Posterior vena cava (tissue), 2 donors: Measurements from ENCODE around the gene LY6G5B. TPM values are rescaled to one million over a fixed set of nuclear protein-coding genes. Genes with fewer than 3 reads are reported as not detected.

Experiments used
- DNase-seq: peaks from one replicate; pipeline ENCODE4 v3.0.0-alpha.2; 2020; ENCODE audit warnings: low spot score
- intact Hi-C, 2 donors: fragments of 100-400 bp; cut with DNase I; formaldehyde crosslinking; loops; one replicate each; pipeline versions ENCODE4 v1.14.1 to v1.14.2; 2022 to 2023
- long read RNA-seq, 2 donors: library from polyadenylated mRNA; unstranded; transcript quantifications; one replicate each; pipeline ENCODE4 v2.0.0, GENCODE V29; 2020 to 2021
- total RNA-seq, 2 donors: library from RNA; stranded (reverse); fragmentation: NEBNext Ultra II Directional; extraction: Animal tissue kit (Norgen Biotek cat#: 25700); gene quantifications; one replicate each; pipeline ENCODE4 v1.2.1, GENCODE V29; 2021
- donor health status: DM: yes; HTN: yes; CAD: no.
- donor health status: DM: yes; HTN: yes; CAD: no.

LY6G5B gene
- total RNA-seq: 1 to 10 TPM; 9.5 to 9.8 TPM
- long read RNA-seq, donor 1: 0 reads
- long read RNA-seq, donor 2: 0 reads

- no peak for DNase-seq
- intact Hi-C loops: no loop called here
Measured at GRCh38 chr6:31669676-31670075, at the start of gene LY6G5B. Gene LY6G5B, plus strand, starts transcription at chr6:31669976. Its CDS starts 975 bp downstream, at chr6:31670951.

- DNase-seq: peak; percentile 98
- intact Hi-C loops: no loop called here
Measured at GRCh38 chr6:31620586-31621319, 49.0 kb upstream of the LY6G5B start, which contains the start of gene PRRC2A. Gene PRRC2A, plus strand, starts transcription at chr6:31620715. Its CDS starts 2,075 bp downstream, at chr6:31622790.

- no peak for DNase-seq
- intact Hi-C loops: no loop called here
Measured at GRCh38 chr6:31621320-31621939, 48.3 kb upstream of the LY6G5B start.

- DNase-seq: no peak
- intact Hi-C loops: no loop called here
Measured at GRCh38 chr6:31621991-31622390, 47.8 kb upstream of the LY6G5B start.

GRCh38 chr6:31622684-31623091 lies 47.1 kb upstream of the LY6G5B start:
- intact Hi-C loops: no loop called here
- DNase-seq: no peak

GRCh38 chr6:31624070-31624469 lies 45.7 kb upstream of the LY6G5B start:
- no peak for DNase-seq
- intact Hi-C loops: no loop called here

GRCh38 chr6:31626952-31627351 lies 42.8 kb upstream of the LY6G5B start:
- intact Hi-C loops: no loop called here
- no peak for DNase-seq

- intact Hi-C loops: no loop called here
- DNase-seq: no peak
Measured at GRCh38 chr6:31627690-31628287, 42.0 kb upstream of the LY6G5B start.

- intact Hi-C loops: no loop called here
Measured at GRCh38 chr6:31629014-31629413, 40.8 kb upstream of the LY6G5B start.

GRCh38 chr6:31630177-31630934 lies 39.4 kb upstream of the LY6G5B start:
- DNase-seq: no peak
- intact Hi-C loops: no loop called here

More at GRCh38 chr6:31629014-31629413, 40.8 kb upstream of the LY6G5B start:
- no peak for DNase-seq

- intact Hi-C loops: no loop called here
- DNase-seq: no peak
Measured at GRCh38 chr6:31631209-31631608, 38.6 kb upstream of the LY6G5B start.

GRCh38 chr6:31631681-31632278 lies 38.0 kb upstream of the LY6G5B start:
- DNase-seq: no peak
- intact Hi-C loops: no loop called here

GRCh38 chr6:31632279-31632946 lies 37.4 kb upstream of the LY6G5B start:
- DNase-seq: no peak
- intact Hi-C loops: no loop called here

- intact Hi-C loops: no loop called here
- DNase-seq: no peak
Measured at GRCh38 chr6:31633447-31633846, 36.3 kb upstream of the LY6G5B start.

GRCh38 chr6:31634131-31634530 lies 35.6 kb upstream of the LY6G5B start:
- intact Hi-C loops: no loop called here

GRCh38 chr6:31634969-31635575 lies 34.7 kb upstream of the LY6G5B start:
- intact Hi-C loops: no loop called here
- no peak for DNase-seq

More at GRCh38 chr6:31634131-31634530, 35.6 kb upstream of the LY6G5B start:
- no peak for DNase-seq

- DNase-seq: peak; percentile 71
- intact Hi-C loops: no loop called here
Measured at GRCh38 chr6:31636698-31637596, 32.8 kb upstream of the LY6G5B start.
